HL-60 (cell line): ENCODE measurements around the gene SMIM14.

Source experiments
- DNase-seq, 2 experiments: peaks; one replicate each; pipeline ENCODE4 v3.0.0-alpha.2; 2010 to 2020; ENCODE audit warnings: low read depth in 1 of 2, low spot score in 1 of 2
- H3K27ac ChIP-seq: fragments of 250-450 bp; sonication (Bioruptor Pico); replicated peaks from 2 replicates; pipeline ENCODE4 v1.5.1; 2020; ENCODE audit warnings: mild to moderate bottlenecking, moderate library complexity
- H3K27me3 ChIP-seq: fragments of 250-450 bp; sonication (Bioruptor Pico); 2 replicates; pipeline ENCODE4 v1.5.1; 2021; ENCODE audit warnings: mild to moderate bottlenecking, moderate library complexity; ENCODE audit not compliant: insufficient read depth, poor library complexity, severe bottlenecking
- H3K4me3 ChIP-seq: replicated peaks from 2 replicates; pipeline ENCODE4 v1.5.1; 2011; ENCODE audit warnings: mild to moderate bottlenecking, control low read depth, low read length; ENCODE audit not compliant: insufficient read depth
- GABPA ChIP-seq: IDR thresholded peaks from 2 replicates; pipeline ENCODE4 v1.6.1; 2012; ENCODE audit warnings: low read depth
- POLR2AphosphoS5 ChIP-seq: IDR thresholded peaks from 2 replicates; pipeline ENCODE4 v1.6.1; 2012; ENCODE audit warnings: low read depth
- SPI1 ChIP-seq: IDR thresholded peaks from 2 replicates; pipeline ENCODE4 v1.6.1; 2012; ENCODE audit warnings: low read depth, mild to moderate bottlenecking, borderline replicate concordance
- TF ChIP-seq, protein P1 (sequence below): IDR thresholded peaks from 2 replicates; pipeline ENCODE4 v1.6.1; 2012; ENCODE audit warnings: low read depth; ENCODE audit not compliant: insufficient replicate concordance
- TF ChIP-seq, protein P2 (sequence below): IDR thresholded peaks from one replicate; pipeline ENCODE4 v1.5.1; 2011; ENCODE audit warnings: low read length, control low read depth, inconsistent platforms; ENCODE audit not compliant: insufficient read depth

SMIM14 gene

GRCh38 chr4:39660757-39661156 lies 22.1 kb upstream of the SMIM14 start:
- TF ChIP-seq POLR2AphosphoS5 (no peak), SPI1 (no peak), GABPA (no peak)
- TF ChIP-seq, protein P1, sequence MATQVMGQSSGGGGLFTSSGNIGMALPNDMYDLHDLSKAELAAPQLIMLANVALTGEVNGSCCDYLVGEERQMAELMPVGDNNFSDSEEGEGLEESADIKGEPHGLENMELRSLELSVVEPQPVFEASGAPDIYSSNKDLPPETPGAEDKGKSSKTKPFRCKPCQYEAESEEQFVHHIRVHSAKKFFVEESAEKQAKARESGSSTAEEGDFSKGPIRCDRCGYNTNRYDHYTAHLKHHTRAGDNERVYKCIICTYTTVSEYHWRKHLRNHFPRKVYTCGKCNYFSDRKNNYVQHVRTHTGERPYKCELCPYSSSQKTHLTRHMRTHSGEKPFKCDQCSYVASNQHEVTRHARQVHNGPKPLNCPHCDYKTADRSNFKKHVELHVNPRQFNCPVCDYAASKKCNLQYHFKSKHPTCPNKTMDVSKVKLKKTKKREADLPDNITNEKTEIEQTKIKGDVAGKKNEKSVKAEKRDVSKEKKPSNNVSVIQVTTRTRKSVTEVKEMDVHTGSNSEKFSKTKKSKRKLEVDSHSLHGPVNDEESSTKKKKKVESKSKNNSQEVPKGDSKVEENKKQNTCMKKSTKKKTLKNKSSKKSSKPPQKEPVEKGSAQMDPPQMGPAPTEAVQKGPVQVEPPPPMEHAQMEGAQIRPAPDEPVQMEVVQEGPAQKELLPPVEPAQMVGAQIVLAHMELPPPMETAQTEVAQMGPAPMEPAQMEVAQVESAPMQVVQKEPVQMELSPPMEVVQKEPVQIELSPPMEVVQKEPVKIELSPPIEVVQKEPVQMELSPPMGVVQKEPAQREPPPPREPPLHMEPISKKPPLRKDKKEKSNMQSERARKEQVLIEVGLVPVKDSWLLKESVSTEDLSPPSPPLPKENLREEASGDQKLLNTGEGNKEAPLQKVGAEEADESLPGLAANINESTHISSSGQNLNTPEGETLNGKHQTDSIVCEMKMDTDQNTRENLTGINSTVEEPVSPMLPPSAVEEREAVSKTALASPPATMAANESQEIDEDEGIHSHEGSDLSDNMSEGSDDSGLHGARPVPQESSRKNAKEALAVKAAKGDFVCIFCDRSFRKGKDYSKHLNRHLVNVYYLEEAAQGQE = no peak
- TF ChIP-seq, protein P2, sequence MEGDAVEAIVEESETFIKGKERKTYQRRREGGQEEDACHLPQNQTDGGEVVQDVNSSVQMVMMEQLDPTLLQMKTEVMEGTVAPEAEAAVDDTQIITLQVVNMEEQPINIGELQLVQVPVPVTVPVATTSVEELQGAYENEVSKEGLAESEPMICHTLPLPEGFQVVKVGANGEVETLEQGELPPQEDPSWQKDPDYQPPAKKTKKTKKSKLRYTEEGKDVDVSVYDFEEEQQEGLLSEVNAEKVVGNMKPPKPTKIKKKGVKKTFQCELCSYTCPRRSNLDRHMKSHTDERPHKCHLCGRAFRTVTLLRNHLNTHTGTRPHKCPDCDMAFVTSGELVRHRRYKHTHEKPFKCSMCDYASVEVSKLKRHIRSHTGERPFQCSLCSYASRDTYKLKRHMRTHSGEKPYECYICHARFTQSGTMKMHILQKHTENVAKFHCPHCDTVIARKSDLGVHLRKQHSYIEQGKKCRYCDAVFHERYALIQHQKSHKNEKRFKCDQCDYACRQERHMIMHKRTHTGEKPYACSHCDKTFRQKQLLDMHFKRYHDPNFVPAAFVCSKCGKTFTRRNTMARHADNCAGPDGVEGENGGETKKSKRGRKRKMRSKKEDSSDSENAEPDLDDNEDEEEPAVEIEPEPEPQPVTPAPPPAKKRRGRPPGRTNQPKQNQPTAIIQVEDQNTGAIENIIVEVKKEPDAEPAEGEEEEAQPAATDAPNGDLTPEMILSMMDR = no peak
- no peak overlapping the region for H3K4me3 ChIP-seq
- no peak for DNase-seq

GRCh38 chr4:39660045-39660444 lies 21.4 kb upstream of the SMIM14 start:
- no peak for TF ChIP-seq POLR2AphosphoS5
- TF ChIP-seq, protein P1 = no peak
- no peak for TF ChIP-seq GABPA
- no peak for TF ChIP-seq SPI1
- TF ChIP-seq, protein P2 = no peak
- Histone ChIP-seq H3K27ac (no peak overlapping the region), H3K4me3 (no peak overlapping the region), H3K27me3 (no peaks in the 10 kb centered on the region)
- no peak for DNase-seq

More at GRCh38 chr4:39660757-39661156, 22.1 kb upstream of the SMIM14 start:
- H3K27ac ChIP-seq = no peak overlapping the region
- H3K27me3 ChIP-seq = no peaks in the 10 kb centered on the region

DNA sequence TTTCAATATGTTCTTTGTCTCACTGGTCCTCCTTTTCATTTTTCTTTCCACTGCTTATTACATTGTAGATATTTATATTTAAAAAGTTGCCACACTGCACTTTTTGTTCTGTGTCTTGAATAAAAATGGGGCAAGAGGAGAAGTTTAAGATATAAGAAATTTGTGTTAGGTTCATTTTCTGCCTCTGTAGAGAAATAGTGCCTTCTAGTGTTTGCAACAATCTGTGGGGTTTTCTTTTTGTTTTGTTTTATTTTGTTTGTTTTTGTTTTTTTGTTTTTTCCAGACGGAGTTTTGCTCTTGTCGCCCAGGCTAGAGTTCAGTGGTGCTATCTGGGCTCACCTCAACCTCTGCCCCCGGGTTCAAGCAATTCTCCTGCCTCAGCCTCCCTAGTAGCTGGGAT lies 20.1 kb upstream of the SMIM14 start:
- H3K4me3 ChIP-seq = no peak overlapping the region
- no peak for DNase-seq
- H3K27ac ChIP-seq = no peak overlapping the region
- no peak for TF ChIP-seq GABPA
- TF ChIP-seq, protein P1 = no peak
- TF ChIP-seq POLR2AphosphoS5 = no peak
- TF ChIP-seq SPI1 = no peak
- TF ChIP-seq, protein P2 = no peak
- no peaks in the 10 kb centered on the region for H3K27me3 ChIP-seq
